ENCODE data around the gene SCARB1. TPM values are rescaled to one million over a fixed set of nuclear protein-coding genes. Genes with fewer than 3 reads are reported as not detected.

SCARB1 gene
- total and polyA plus RNA-seq, 2 of the 13 experiments (the other 11 are each of a cell fraction or from before 2014, with no cell fraction given), result 63.4 to 160 TPM

DNA sequence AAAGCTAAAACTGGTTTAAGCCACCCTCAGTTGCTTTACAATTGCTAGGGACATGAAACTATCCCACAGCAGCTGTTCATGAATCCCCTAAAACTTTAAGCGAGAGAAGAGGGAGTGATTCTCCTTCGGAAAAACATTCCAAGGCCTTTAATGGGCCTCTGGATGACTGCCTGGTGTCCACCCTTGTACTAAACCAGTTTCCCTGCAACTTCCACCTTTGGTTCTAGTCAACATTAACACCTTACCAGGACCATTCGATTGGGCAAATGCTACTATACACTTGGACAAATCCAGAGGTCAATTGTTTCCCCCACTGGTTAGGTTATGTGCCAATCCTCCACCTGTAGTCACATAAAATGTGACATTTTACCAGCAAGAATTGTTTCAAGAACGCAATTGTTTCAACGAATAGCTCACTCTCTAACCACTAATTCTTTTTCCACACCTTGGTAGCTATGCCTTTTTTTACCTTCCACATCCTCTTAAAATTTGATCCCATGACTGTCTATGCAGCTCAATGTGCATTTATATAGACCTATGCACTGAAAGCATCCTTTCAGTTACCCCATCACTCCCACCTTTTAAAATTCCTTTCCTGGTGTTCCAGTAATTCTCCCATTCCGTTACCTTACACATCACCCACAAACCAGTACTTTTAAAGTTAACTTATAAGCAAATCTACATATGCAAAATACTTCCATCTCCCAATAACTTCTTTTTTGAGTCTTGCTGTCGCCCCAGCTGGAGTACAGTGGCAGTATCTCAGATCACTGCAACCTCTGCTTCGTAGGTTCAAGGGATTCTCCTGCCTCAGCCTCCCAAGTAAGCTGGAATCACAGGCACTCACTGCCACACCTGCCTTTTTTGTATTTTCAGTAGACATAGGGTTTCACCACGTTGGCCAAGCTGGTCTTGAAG lies 47.2 kb upstream of the SCARB1 start (continued):
- TF ChIP-seq ZNF577 (CRISPR knock-in tag; IDR thresholded peaks at IDR 0.05; ENCODE audit: borderline replicate concordance, low read depth) (no peak), TARDBP (CRISPR knock-in tag; IDR thresholded peaks at IDR 0.05) (no peak), NCOA5 (CRISPR knock-in tag; IDR thresholded peaks at IDR 0.05) (no peak), KMT2B (CRISPR knock-in tag; IDR thresholded peaks at IDR 0.05) (no peak), HNRNPUL1 (IDR thresholded peaks at IDR 0.05; ENCODE audit: low read depth, low read length) (no peak), NCOR1 (IDR thresholded peaks at IDR 0.05; ENCODE audit: borderline replicate concordance, low read length) (no peak), ZNF816 (CRISPR knock-in tag; IDR thresholded peaks at IDR 0.05; ENCODE audit: borderline replicate concordance) (0 out of 2 replicates have a peak, but pooled peaks have one; percentile 67), HNF4A (CRISPR knock-in tag; IDR thresholded peaks at IDR 0.05) (no peak), ZSCAN25 (CRISPR knock-in tag; IDR thresholded peaks at IDR 0.05) (no peak), KAT2B (IDR thresholded peaks at IDR 0.05; ENCODE audit: borderline replicate concordance, low read depth, low read length) (no peak), RFX5 (IDR thresholded peaks at IDR 0.05; ENCODE audit: low read depth, low read length) (no peak)
- TF ChIP-seq, protein P1, sequence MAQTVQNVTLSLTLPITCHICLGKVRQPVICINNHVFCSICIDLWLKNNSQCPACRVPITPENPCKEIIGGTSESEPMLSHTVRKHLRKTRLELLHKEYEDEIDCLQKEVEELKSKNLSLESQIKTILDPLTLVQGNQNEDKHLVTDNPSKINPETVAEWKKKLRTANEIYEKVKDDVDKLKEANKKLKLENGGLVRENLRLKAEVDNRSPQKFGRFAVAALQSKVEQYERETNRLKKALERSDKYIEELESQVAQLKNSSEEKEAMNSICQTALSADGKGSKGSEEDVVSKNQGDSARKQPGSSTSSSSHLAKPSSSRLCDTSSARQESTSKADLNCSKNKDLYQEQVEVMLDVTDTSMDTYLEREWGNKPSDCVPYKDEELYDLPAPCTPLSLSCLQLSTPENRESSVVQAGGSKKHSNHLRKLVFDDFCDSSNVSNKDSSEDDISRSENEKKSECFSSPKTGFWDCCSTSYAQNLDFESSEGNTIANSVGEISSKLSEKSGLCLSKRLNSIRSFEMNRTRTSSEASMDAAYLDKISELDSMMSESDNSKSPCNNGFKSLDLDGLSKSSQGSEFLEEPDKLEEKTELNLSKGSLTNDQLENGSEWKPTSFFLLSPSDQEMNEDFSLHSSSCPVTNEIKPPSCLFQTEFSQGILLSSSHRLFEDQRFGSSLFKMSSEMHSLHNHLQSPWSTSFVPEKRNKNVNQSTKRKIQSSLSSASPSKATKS (CRISPR knock-in tag; IDR thresholded peaks at IDR 0.05), result no peak
- TF ChIP-seq, protein P2, sequence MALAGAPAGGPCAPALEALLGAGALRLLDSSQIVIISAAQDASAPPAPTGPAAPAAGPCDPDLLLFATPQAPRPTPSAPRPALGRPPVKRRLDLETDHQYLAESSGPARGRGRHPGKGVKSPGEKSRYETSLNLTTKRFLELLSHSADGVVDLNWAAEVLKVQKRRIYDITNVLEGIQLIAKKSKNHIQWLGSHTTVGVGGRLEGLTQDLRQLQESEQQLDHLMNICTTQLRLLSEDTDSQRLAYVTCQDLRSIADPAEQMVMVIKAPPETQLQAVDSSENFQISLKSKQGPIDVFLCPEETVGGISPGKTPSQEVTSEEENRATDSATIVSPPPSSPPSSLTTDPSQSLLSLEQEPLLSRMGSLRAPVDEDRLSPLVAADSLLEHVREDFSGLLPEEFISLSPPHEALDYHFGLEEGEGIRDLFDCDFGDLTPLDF (CRISPR knock-in tag; IDR thresholded peaks at IDR 0.05), result no peak
- TF ChIP-seq, protein P3, sequence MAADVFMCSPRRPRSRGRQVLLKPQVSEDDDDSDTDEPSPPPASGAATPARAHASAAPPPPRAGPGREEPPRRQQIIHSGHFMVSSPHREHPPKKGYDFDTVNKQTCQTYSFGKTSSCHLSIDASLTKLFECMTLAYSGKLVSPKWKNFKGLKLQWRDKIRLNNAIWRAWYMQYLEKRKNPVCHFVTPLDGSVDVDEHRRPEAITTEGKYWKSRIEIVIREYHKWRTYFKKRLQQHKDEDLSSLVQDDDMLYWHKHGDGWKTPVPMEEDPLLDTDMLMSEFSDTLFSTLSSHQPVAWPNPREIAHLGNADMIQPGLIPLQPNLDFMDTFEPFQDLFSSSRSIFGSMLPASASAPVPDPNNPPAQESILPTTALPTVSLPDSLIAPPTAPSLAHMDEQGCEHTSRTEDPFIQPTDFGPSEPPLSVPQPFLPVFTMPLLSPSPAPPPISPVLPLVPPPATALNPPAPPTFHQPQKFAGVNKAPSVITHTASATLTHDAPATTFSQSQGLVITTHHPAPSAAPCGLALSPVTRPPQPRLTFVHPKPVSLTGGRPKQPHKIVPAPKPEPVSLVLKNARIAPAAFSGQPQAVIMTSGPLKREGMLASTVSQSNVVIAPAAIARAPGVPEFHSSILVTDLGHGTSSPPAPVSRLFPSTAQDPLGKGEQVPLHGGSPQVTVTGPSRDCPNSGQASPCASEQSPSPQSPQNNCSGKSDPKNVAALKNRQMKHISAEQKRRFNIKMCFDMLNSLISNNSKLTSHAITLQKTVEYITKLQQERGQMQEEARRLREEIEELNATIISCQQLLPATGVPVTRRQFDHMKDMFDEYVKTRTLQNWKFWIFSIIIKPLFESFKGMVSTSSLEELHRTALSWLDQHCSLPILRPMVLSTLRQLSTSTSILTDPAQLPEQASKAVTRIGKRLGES (CRISPR knock-in tag; IDR thresholded peaks at IDR 0.05; ENCODE audit: borderline replicate concordance), result no peak
- TF ChIP-seq, protein P4, sequence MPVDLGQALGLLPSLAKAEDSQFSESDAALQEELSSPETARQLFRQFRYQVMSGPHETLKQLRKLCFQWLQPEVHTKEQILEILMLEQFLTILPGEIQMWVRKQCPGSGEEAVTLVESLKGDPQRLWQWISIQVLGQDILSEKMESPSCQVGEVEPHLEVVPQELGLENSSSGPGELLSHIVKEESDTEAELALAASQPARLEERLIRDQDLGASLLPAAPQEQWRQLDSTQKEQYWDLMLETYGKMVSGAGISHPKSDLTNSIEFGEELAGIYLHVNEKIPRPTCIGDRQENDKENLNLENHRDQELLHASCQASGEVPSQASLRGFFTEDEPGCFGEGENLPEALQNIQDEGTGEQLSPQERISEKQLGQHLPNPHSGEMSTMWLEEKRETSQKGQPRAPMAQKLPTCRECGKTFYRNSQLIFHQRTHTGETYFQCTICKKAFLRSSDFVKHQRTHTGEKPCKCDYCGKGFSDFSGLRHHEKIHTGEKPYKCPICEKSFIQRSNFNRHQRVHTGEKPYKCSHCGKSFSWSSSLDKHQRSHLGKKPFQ (CRISPR knock-in tag; IDR thresholded peaks at IDR 0.05; ENCODE audit: insufficient replicate concordance), result peak; percentile 62
- TF ChIP-seq, protein P5, sequence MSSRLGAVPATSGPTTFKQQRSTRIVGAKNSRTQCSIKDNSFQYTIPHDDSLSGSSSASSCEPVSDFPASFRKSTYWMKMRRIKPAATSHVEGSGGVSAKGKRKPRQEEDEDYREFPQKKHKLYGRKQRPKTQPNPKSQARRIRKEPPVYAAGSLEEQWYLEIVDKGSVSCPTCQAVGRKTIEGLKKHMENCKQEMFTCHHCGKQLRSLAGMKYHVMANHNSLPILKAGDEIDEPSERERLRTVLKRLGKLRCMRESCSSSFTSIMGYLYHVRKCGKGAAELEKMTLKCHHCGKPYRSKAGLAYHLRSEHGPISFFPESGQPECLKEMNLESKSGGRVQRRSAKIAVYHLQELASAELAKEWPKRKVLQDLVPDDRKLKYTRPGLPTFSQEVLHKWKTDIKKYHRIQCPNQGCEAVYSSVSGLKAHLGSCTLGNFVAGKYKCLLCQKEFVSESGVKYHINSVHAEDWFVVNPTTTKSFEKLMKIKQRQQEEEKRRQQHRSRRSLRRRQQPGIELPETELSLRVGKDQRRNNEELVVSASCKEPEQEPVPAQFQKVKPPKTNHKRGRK (CRISPR knock-in tag; IDR thresholded peaks at IDR 0.05), result no peak
- TF ChIP-seq, protein P6, sequence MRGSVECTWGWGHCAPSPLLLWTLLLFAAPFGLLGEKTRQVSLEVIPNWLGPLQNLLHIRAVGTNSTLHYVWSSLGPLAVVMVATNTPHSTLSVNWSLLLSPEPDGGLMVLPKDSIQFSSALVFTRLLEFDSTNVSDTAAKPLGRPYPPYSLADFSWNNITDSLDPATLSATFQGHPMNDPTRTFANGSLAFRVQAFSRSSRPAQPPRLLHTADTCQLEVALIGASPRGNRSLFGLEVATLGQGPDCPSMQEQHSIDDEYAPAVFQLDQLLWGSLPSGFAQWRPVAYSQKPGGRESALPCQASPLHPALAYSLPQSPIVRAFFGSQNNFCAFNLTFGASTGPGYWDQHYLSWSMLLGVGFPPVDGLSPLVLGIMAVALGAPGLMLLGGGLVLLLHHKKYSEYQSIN (CRISPR knock-in tag; IDR thresholded peaks at IDR 0.05; ENCODE audit: borderline replicate concordance), result no peak
